ENCODE data around the gene HS6ST1. TPM values are rescaled to one million over a fixed set of nuclear protein-coding genes. Genes with fewer than 3 reads are reported as not detected.

Gene HS6ST1
- total and polyA plus RNA-seq, 4 donors: 17.9 to 31.9 (median 25.4) TPM

- Histone ChIP-seq H3K36me3 (ENCODE audit: control insufficient read depth in 4 of 4, insufficient read depth in 3 of 4, low read depth in 1 of 4, low read length in 3 of 4) (no peaks in the 10 kb centered on the region), H3K27me3 (ENCODE audit: control insufficient read depth in 4 of 4, insufficient read depth in 4 of 4, low read length in 3 of 4) (no peaks in the 10 kb centered on the region), H3K9me3 (ENCODE audit: control insufficient read depth in 4 of 4, low read length in 3 of 4) (no peaks in the 10 kb centered on the region), H3K9ac (ENCODE audit: low read depth in 1 of 2, low read length in 2 of 2) (no peak overlapping the region), H3K4me3 (ENCODE audit: low read depth in 1 of 3, low read length in 3 of 3) (no peak overlapping the region), H3K27ac (ENCODE audit: low read depth in 1 of 2, low read length in 2 of 2) (peak overlapping the region; percentile 32 to 45), H3K4me1 (ENCODE audit: control insufficient read depth in 4 of 4, insufficient read depth in 4 of 4, low read length in 3 of 4) (peaks cover 26 to 74% (median 51%) of the 10 kb centered on the region in 4 donors)
- TF ChIP-seq FOXA1 (IDR thresholded peaks at IDR 0.05): no peak
- no peak for TF ChIP-seq FOXA2 (IDR thresholded peaks at IDR 0.05)
- TF ChIP-seq JUND (IDR thresholded peaks at IDR 0.05): no peak
- no peak for TF ChIP-seq MAX (IDR thresholded peaks at IDR 0.05)
- TF ChIP-seq, protein P1, sequence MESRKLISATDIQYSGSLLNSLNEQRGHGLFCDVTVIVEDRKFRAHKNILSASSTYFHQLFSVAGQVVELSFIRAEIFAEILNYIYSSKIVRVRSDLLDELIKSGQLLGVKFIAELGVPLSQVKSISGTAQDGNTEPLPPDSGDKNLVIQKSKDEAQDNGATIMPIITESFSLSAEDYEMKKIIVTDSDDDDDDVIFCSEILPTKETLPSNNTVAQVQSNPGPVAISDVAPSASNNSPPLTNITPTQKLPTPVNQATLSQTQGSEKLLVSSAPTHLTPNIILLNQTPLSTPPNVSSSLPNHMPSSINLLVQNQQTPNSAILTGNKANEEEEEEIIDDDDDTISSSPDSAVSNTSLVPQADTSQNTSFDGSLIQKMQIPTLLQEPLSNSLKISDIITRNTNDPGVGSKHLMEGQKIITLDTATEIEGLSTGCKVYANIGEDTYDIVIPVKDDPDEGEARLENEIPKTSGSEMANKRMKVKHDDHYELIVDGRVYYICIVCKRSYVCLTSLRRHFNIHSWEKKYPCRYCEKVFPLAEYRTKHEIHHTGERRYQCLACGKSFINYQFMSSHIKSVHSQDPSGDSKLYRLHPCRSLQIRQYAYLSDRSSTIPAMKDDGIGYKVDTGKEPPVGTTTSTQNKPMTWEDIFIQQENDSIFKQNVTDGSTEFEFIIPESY (IDR thresholded peaks at IDR 0.05): no peak
- WGBS: 89% methylated on average over 12 of the region's 12 CpGs
- DNase-seq (ENCODE audit: low spot score): no peak
These were observed 31.5 kb downstream of the HS6ST1 start for GRCh38 chr2:128286905-128287779.

DNA sequence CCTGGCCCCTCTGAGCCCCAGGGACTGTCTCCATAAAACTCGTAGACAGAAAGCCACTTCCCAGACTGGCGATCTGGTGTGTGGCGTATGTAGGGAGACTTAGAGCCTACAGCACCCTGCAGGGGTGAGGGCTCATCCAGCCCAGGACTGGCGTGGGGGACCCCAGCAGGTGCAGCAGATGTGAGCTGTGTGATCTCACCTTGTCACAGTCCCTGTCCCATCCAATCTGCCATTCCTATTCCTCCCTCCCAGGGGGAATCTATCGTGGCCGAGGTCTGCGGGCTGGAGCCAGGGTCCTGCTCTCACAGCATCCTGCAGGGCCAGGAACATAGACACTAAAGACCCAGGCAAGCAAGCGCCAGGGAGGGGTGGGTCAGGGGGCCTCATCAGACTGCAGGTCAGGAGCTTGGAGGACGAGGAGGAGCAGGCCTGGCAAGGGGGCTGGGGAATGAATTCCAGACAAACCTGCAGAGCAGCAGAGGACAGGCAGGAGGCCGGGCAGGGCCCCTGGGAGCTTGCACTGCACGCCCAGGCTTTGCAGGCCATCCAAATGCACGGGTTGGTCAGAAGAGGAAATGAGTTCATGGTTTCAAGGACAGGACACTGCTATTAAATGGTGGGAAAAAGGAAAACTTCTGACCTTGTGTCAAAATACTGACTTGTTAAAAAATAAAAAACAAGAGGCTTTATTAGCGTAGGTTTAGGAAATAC, 32.5 kb downstream of the HS6ST1 start:
- DNase-seq (ENCODE audit: low spot score): no peak
- no peaks in the 10 kb centered on the region for H3K36me3 ChIP-seq (ENCODE audit: control insufficient read depth in 4 of 4, insufficient read depth in 3 of 4, low read depth in 1 of 4, low read length in 3 of 4)
- no peak overlapping the region for H3K9ac ChIP-seq (ENCODE audit: low read depth in 1 of 2, low read length in 2 of 2)
- peaks cover 22 to 75% (median 59%) of the 10 kb centered on the region in 4 donors for H3K4me1 ChIP-seq (ENCODE audit: control insufficient read depth in 4 of 4, insufficient read depth in 4 of 4, low read length in 3 of 4)
- peak; percentile 25 to 67 for TF ChIP-seq RXRA (IDR thresholded peaks at IDR 0.05)
- no peak for TF ChIP-seq FOXA1 (IDR thresholded peaks at IDR 0.05)
- no peak for TF ChIP-seq MAX (IDR thresholded peaks at IDR 0.05)
- TF ChIP-seq RAD21 (IDR thresholded peaks at IDR 0.05): no peak
- TF ChIP-seq FOXA2 (IDR thresholded peaks at IDR 0.05): no peak
- TF ChIP-seq, protein P1 (IDR thresholded peaks at IDR 0.05): no peak
- no peak for TF ChIP-seq YY1 (IDR thresholded peaks at IDR 0.05)
- TF ChIP-seq SP1 (IDR thresholded peaks at IDR 0.05): peak; percentile 22
- no peak for TF ChIP-seq GABPA (IDR thresholded peaks at IDR 0.05 in 1 of 2, conservative IDR thresholded peaks at IDR 0.05 in 1 of 2)
- peak; percentile 93 for TF ChIP-seq NR2F2 (IDR thresholded peaks at IDR 0.05)
- no peaks in the 10 kb centered on the region for H3K27me3 ChIP-seq (ENCODE audit: control insufficient read depth in 4 of 4, insufficient read depth in 4 of 4, low read length in 3 of 4)
- no peak overlapping the region for H3K4me3 ChIP-seq (ENCODE audit: low read depth in 1 of 3, low read length in 3 of 3)
- no peaks in the 10 kb centered on the region for H3K9me3 ChIP-seq (ENCODE audit: control insufficient read depth in 4 of 4, low read length in 3 of 4)
- WGBS: 77% methylated on average over 13 of the region's 13 CpGs
- H3K27ac ChIP-seq (ENCODE audit: low read depth in 1 of 2, low read length in 2 of 2): peak overlapping the region; percentile 71 to 74
